Astrocyte (in vitro differentiated cells and primary cell): ENCODE data around the gene MAGIX. TPM values are rescaled to one million over a fixed set of nuclear protein-coding genes. Genes with fewer than 3 reads are reported as not detected.
"Not testable (repeated sequence)": the region's sequence is repeated elsewhere in the genome, so short reads cannot be mapped to it uniquely, and the experiment has no call there.

ENCODE experiments used
- DNase-seq: peaks from one replicate; pipeline ENCODE4 v3.0.0-alpha.2; 2010; ENCODE audit warnings: low read depth
- FAIRE-seq: peaks from 2 replicates; lab custom pipeline; 2011; peaks lifted over from hg19 to GRCh38; lab: Jason Lieb, UNC
- H2AFZ ChIP-seq: 2 replicates; pipeline ENCODE4 v1.6.0; 2012; ENCODE audit warnings: low read depth, low read length, inconsistent platforms
- H3K27ac ChIP-seq: 2 replicates; pipeline ENCODE4 v1.5.1; 2011; ENCODE audit warnings: low read depth, low read length, inconsistent platforms
- H3K27me3 ChIP-seq: 2 replicates; pipeline ENCODE4 v1.6.0; 2011; ENCODE audit warnings: low read length, inconsistent platforms; ENCODE audit not compliant: insufficient read depth
- H3K36me3 ChIP-seq: 2 replicates; pipeline ENCODE4 v1.5.1; 2011; ENCODE audit warnings: low read length, inconsistent platforms; ENCODE audit not compliant: insufficient read depth
- H3K4me1 ChIP-seq: 2 replicates; pipeline ENCODE4 v1.5.1; 2011; ENCODE audit warnings: low read length, inconsistent platforms; ENCODE audit not compliant: insufficient read depth
- H3K4me2 ChIP-seq: 2 replicates; pipeline ENCODE4 v1.6.0; 2012; ENCODE audit warnings: low read length, inconsistent platforms
- H3K4me3 ChIP-seq: 2 replicates; pipeline ENCODE4 v1.5.1; 2011; ENCODE audit warnings: low read depth, mild to moderate bottlenecking, low read length, inconsistent platforms; ENCODE audit not compliant: insufficient read depth
- H3K79me2 ChIP-seq: 2 replicates; pipeline ENCODE4 v1.6.0; 2012; ENCODE audit warnings: mild to moderate bottlenecking, low read length, inconsistent platforms; ENCODE audit not compliant: insufficient read depth
- H3K9ac ChIP-seq: 2 replicates; pipeline ENCODE4 v1.6.0; 2012; ENCODE audit warnings: mild to moderate bottlenecking, low read length, inconsistent platforms
- H3K9me3 ChIP-seq: 2 replicates; pipeline ENCODE4 v1.5.1; 2012; ENCODE audit warnings: low read depth, mild to moderate bottlenecking, low read length, inconsistent platforms; ENCODE audit not compliant: insufficient read depth
- H4K20me1 ChIP-seq: 2 replicates; pipeline ENCODE4 v1.6.0; 2012; ENCODE audit warnings: low read length, inconsistent platforms; ENCODE audit not compliant: insufficient read depth
- H3K27ac Mint-ChIP-seq: one replicate; pipeline ENCODE4 v1.8.0; 2021; ENCODE audit warnings: mild to moderate bottlenecking, mixed read lengths; ENCODE audit not compliant: unreplicated experiment
- H3K27me3 Mint-ChIP-seq: one replicate; pipeline ENCODE4 v1.8.0; 2021; ENCODE audit warnings: low read depth, mixed read lengths; ENCODE audit not compliant: unreplicated experiment
- H3K36me3 Mint-ChIP-seq: one replicate; pipeline ENCODE4 v1.8.0; 2021; ENCODE audit warnings: low read depth, mixed read lengths; ENCODE audit not compliant: unreplicated experiment
- H3K4me1 Mint-ChIP-seq: one replicate; pipeline ENCODE4 v1.8.0; 2021; ENCODE audit warnings: low read depth, mixed read lengths; ENCODE audit not compliant: unreplicated experiment
- H3K4me3 Mint-ChIP-seq: one replicate; pipeline ENCODE4 v1.8.0; 2021; ENCODE audit warnings: mild to moderate bottlenecking, moderate library complexity, mixed read lengths; ENCODE audit not compliant: unreplicated experiment
- H3K9me3 Mint-ChIP-seq: one replicate; pipeline ENCODE4 v1.8.0; 2021; ENCODE audit warnings: mild to moderate bottlenecking, mixed read lengths; ENCODE audit not compliant: unreplicated experiment
- EZH2 ChIP-seq: IDR thresholded peaks from 2 replicates; pipeline ENCODE4 v1.6.1; 2012; ENCODE audit warnings: mild to moderate bottlenecking, low read length, inconsistent platforms; ENCODE audit not compliant: insufficient read depth
- total RNA-seq: library from RNA; stranded (reverse); gene quantifications from 2 replicates; pipeline ENCODE4 v1.2.1, GENCODE V29; 2021
- TF ChIP-seq, protein P1 (sequence below): IDR thresholded peaks from 2 replicates; pipeline ENCODE4 v1.5.1; 2011; ENCODE audit warnings: low read depth, mild to moderate bottlenecking, inconsistent platforms, low read length, moderate library complexity; ENCODE audit not compliant: insufficient read depth

MAGIX gene
- total RNA-seq, 1 donor from 2014 or later: 1.2 TPM

DNA sequence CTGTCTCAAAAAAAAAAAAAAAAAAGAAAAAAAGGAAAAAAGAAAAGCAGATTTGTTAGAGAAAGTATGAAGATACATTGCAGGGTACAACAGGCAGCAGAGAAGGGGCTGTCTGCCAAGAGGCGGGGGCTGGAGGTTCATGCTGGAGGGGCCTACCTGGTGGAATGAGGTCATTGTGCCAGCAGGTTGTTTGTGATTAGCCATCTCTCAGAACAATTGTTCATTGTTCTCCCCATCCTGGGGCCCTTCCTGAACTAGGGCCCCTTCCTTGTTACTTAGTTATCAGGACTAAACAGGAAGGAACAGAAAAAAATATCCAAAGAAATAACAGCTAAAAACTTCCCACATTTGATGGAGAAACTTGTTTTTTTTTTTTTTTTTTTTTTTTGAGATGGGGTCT is 25.1 kb upstream of the MAGIX start:
- H4K20me1 ChIP-seq: no peaks in the 10 kb centered on the region
- H3K4me3 ChIP-seq: no peak overlapping the region
- H3K36me3 Mint-ChIP-seq: no peaks in the 10 kb centered on the region
- no peak overlapping the region for H3K4me3 Mint-ChIP-seq
- DNase-seq: no peak
- H3K9me3 ChIP-seq: no peaks in the 10 kb centered on the region
- no peaks in the 10 kb centered on the region for H3K4me1 ChIP-seq
- no peak overlapping the region for H3K4me2 ChIP-seq
- H3K79me2 ChIP-seq: no peaks in the 10 kb centered on the region
- no peaks in the 10 kb centered on the region for H3K4me1 Mint-ChIP-seq
- TF ChIP-seq EZH2: no peak
- no peaks in the 10 kb centered on the region for H3K27me3 Mint-ChIP-seq
- H3K9me3 Mint-ChIP-seq: peaks cover 3% of the 10 kb centered on the region
- H3K27ac Mint-ChIP-seq: no peak overlapping the region
- no peak for FAIRE-seq
- no peaks in the 10 kb centered on the region for H3K27me3 ChIP-seq
- H3K36me3 ChIP-seq: no peaks in the 10 kb centered on the region
- no peak overlapping the region for H3K27ac ChIP-seq
- H3K9ac ChIP-seq: no peak overlapping the region
- no peak overlapping the region for H2AFZ ChIP-seq

DNA sequence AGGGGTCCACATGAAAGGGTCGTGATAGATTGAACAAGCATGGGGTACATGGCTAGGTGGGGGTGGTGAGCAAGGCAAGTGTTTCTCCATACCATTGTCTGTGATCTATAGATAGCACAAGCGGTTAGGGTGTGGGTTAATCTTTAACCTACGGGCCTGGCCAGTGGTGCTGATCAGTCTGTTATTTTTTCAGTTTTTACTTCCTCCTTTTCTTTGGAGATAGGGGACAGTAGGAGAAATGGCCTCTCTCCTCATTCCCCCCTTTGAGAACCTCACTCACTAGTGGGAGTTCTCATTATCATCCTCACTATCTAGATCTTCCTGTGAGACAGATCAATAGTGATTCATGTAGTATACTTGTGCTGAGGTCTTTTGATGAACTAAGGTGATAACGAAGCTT is 22.8 kb upstream of the MAGIX start:
- no peak for FAIRE-seq

DNA sequence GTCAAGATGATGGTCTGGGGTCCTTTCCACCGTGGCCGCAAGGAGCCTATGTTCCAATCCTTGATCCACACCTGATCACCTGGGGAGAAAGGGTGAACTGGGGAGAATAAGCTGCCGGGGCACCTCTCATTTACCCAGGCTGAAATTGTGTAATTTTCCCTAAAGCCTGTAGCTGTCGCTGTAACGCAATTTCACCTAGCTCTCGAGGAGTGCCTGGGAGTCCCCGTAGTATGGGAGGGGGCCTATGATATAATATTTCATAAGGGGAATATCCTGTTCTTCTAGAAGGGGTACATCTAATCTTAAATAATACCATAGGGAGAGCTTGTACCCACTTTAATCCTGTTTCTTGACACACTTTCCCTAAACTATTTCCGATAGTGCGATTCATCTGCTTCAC is 20.3 kb upstream of the MAGIX start:
- H3K27ac Mint-ChIP-seq, H3K9me3 ChIP-seq, H3K9me3 Mint-ChIP-seq, H4K20me1 ChIP-seq, H3K4me1 ChIP-seq, H3K27ac ChIP-seq, H3K36me3 Mint-ChIP-seq, H3K4me3 ChIP-seq, H3K4me2 ChIP-seq, H3K27me3 ChIP-seq, H3K4me3 Mint-ChIP-seq, H3K4me1 Mint-ChIP-seq, H3K79me2 ChIP-seq, H3K36me3 ChIP-seq, FAIRE-seq, H3K9ac ChIP-seq, H3K27me3 Mint-ChIP-seq, H2AFZ ChIP-seq, DNase-seq: not testable (repeated sequence)
- TF ChIP-seq, protein P1, sequence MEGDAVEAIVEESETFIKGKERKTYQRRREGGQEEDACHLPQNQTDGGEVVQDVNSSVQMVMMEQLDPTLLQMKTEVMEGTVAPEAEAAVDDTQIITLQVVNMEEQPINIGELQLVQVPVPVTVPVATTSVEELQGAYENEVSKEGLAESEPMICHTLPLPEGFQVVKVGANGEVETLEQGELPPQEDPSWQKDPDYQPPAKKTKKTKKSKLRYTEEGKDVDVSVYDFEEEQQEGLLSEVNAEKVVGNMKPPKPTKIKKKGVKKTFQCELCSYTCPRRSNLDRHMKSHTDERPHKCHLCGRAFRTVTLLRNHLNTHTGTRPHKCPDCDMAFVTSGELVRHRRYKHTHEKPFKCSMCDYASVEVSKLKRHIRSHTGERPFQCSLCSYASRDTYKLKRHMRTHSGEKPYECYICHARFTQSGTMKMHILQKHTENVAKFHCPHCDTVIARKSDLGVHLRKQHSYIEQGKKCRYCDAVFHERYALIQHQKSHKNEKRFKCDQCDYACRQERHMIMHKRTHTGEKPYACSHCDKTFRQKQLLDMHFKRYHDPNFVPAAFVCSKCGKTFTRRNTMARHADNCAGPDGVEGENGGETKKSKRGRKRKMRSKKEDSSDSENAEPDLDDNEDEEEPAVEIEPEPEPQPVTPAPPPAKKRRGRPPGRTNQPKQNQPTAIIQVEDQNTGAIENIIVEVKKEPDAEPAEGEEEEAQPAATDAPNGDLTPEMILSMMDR: peak; percentile 15

More for the DNA sequence above, 22.8 kb upstream of the MAGIX start:
- Histone ChIP-seq H3K9me3 (no peaks in the 10 kb centered on the region), H3K4me2 (no peak overlapping the region), H2AFZ (no peak overlapping the region), H3K9ac (no peak overlapping the region), H3K27ac (no peak overlapping the region), H3K79me2 (no peaks in the 10 kb centered on the region), H3K27me3 (no peaks in the 10 kb centered on the region), H3K4me1 (no peaks in the 10 kb centered on the region), H4K20me1 (no peaks in the 10 kb centered on the region), H3K4me3 (no peak overlapping the region), H3K36me3 (no peaks in the 10 kb centered on the region)
- Mint-ChIP-seq H3K27ac (no peak overlapping the region), H3K36me3 (peaks cover 2% of the 10 kb centered on the region), H3K4me1 (no peaks in the 10 kb centered on the region), H3K9me3 (peaks cover 3% of the 10 kb centered on the region), H3K4me3 (no peak overlapping the region), H3K27me3 (no peaks in the 10 kb centered on the region)
- TF ChIP-seq EZH2: no peak
- TF ChIP-seq, protein P1: no peak
- no peak for DNase-seq

DNA sequence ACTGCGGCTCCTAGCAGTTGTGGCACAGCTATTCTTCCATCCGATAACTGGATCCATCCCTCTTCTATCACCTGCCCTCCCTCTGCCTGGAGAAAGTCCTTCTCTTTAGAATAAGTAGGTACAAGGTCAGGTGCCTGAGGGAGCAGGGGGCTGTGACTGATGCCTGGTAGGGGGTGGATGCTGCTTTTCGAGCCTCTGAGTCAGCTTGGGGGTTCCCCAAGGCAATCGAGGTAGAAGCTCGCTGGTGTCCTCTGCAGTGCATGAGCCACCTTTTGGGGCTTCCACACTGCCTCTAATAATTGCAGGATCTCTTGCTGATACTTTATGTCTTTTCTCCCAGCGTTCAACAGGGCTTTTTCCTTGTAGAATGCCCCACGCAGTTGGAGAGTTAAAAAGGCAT is 19.4 kb upstream of the MAGIX start:
- not testable (repeated sequence) for H3K27ac Mint-ChIP-seq, H3K27me3 ChIP-seq, H3K9me3 Mint-ChIP-seq, H3K79me2 ChIP-seq, H3K9me3 ChIP-seq, DNase-seq, H3K4me1 Mint-ChIP-seq, H3K36me3 Mint-ChIP-seq, H3K4me2 ChIP-seq, H3K9ac ChIP-seq, H3K4me3 ChIP-seq, H2AFZ ChIP-seq, H3K27ac ChIP-seq, H3K27me3 Mint-ChIP-seq, H3K4me3 Mint-ChIP-seq, H4K20me1 ChIP-seq, H3K36me3 ChIP-seq, FAIRE-seq, H3K4me1 ChIP-seq
